ENCODE results near the gene SNX30.

Gene SNX30

GRCh38 chr9:112867275-112867991, 116.9 kb downstream of the SNX30 start:
- Histone ChIP-seq H3K79me2 (ENCODE audit: insufficient read depth, low read length) (no peaks in the 10 kb centered on the region), H3F3A (ENCODE audit: insufficient read depth, low read length) (no peaks in the 10 kb centered on the region), H3K36me3 (ENCODE audit: insufficient read depth, low read length) (peaks cover 20% of the 10 kb centered on the region; the same call in 1 of the 2 replicates), H3K27me3 (ENCODE audit: insufficient read depth, low read length) (no peaks in the 10 kb centered on the region), H3K4me2 (ENCODE audit: low read length) (no peak overlapping the region), H3K4me3 (ENCODE audit: low read depth, low read length, poor library complexity, severe bottlenecking) (no peak overlapping the region), H4K20me1 (ENCODE audit: insufficient read depth, low read length) (no peaks in the 10 kb centered on the region), H3K4me1 (ENCODE audit: insufficient read depth, low read length, severe bottlenecking) (peaks cover 11% of the 10 kb centered on the region), H3K27ac (ENCODE audit: low read depth, low read length, poor library complexity, severe bottlenecking) (peak overlapping the region; percentile 15), H3K9me2 (ENCODE audit: low read depth, low read length) (no peaks in the 10 kb centered on the region), H3K9me3 (ENCODE audit: low read length) (no peaks in the 10 kb centered on the region), H2AFZ (ENCODE audit: low read length) (no peak overlapping the region), H3K9ac (ENCODE audit: low read length) (no peak overlapping the region)
- TF ChIP-seq, protein P1, sequence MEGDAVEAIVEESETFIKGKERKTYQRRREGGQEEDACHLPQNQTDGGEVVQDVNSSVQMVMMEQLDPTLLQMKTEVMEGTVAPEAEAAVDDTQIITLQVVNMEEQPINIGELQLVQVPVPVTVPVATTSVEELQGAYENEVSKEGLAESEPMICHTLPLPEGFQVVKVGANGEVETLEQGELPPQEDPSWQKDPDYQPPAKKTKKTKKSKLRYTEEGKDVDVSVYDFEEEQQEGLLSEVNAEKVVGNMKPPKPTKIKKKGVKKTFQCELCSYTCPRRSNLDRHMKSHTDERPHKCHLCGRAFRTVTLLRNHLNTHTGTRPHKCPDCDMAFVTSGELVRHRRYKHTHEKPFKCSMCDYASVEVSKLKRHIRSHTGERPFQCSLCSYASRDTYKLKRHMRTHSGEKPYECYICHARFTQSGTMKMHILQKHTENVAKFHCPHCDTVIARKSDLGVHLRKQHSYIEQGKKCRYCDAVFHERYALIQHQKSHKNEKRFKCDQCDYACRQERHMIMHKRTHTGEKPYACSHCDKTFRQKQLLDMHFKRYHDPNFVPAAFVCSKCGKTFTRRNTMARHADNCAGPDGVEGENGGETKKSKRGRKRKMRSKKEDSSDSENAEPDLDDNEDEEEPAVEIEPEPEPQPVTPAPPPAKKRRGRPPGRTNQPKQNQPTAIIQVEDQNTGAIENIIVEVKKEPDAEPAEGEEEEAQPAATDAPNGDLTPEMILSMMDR (IDR thresholded peaks at IDR 0.05; ENCODE audit: low read length), result no peak
- TF ChIP-seq EZH2 (IDR thresholded peaks at IDR 0.05; ENCODE audit: borderline replicate concordance, low read length), result no peak

DNA sequence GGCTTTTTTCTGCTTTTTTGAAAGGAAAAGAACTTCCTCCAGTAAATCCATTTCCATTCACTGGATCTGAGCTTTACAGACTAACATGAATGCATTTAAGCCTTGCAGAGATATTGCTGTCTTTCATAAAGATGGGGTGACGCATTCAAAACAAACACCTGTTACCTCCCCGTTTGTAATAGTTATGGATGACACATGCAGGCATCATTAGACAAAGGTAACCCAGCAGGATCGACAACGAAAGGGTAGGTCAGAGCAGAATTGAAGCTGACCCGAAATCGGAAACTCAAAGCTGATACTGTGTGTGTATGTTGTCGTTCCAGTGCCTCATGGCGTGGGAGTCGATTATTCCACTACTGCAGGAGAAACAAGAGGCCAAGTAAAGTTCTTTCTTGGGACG, 117.9 kb downstream of the SNX30 start:
- H3K9me2 ChIP-seq (ENCODE audit: low read depth, low read length), result no peaks in the 10 kb centered on the region
- H3K27ac ChIP-seq (ENCODE audit: low read depth, low read length, poor library complexity, severe bottlenecking), result peak overlapping the region; percentile 19
- H2AFZ ChIP-seq (ENCODE audit: low read length), result no peak overlapping the region
- H3K4me1 ChIP-seq (ENCODE audit: insufficient read depth, low read length, severe bottlenecking), result peaks cover 1% of the 10 kb centered on the region
- H4K20me1 ChIP-seq (ENCODE audit: insufficient read depth, low read length), result no peaks in the 10 kb centered on the region
- no peaks in the 10 kb centered on the region for H3K79me2 ChIP-seq (ENCODE audit: insufficient read depth, low read length)
- H3K9ac ChIP-seq (ENCODE audit: low read length), result no peak overlapping the region
- H3K27me3 ChIP-seq (ENCODE audit: insufficient read depth, low read length), result no peaks in the 10 kb centered on the region
- no peak overlapping the region for H3K4me2 ChIP-seq (ENCODE audit: low read length)
- H3K36me3 ChIP-seq (ENCODE audit: insufficient read depth, low read length), result peaks cover 20% of the 10 kb centered on the region; the same call in 1 of the 2 replicates
- no peaks in the 10 kb centered on the region for H3K9me3 ChIP-seq (ENCODE audit: low read length)
- no peak overlapping the region for H3K4me3 ChIP-seq (ENCODE audit: low read depth, low read length, poor library complexity, severe bottlenecking)
- TF ChIP-seq, protein P1 (IDR thresholded peaks at IDR 0.05; ENCODE audit: low read length), result no peak
- TF ChIP-seq EZH2 (IDR thresholded peaks at IDR 0.05; ENCODE audit: borderline replicate concordance, low read length), result no peak
- no peaks in the 10 kb centered on the region for H3F3A ChIP-seq (ENCODE audit: insufficient read depth, low read length)

DNA sequence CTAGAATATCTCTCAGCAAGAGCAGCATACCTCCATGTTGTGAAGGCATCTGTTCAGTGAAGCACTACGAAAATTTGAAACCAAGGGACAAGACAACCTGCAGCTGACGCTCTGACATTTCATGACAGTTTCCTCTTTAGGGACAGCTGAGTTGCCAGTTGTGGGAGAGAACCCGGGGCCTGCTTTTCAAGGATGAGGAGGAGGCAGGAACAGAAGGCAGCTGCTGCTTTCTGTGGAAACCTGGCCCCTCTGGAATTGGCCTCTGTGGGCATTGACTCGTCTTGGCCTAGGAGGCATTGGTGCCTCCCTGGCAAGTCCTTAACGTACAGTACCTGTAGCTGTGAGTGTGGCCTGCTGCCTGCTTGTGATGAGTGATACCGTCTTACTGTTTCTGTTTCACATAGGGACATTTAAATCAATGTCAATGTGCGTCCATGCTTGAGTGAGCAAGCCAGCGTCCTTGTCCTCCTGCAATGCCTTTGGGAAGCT, 118.5 kb downstream of the SNX30 start:
- Histone ChIP-seq H3K4me3 (ENCODE audit: low read depth, low read length, poor library complexity, severe bottlenecking) (no peak overlapping the region), H3K36me3 (ENCODE audit: insufficient read depth, low read length) (peaks cover 18% of the 10 kb centered on the region; the same call in 1 of the 2 replicates), H4K20me1 (ENCODE audit: insufficient read depth, low read length) (no peaks in the 10 kb centered on the region), H3F3A (ENCODE audit: insufficient read depth, low read length) (no peaks in the 10 kb centered on the region), H3K4me2 (ENCODE audit: low read length) (no peak overlapping the region), H3K27me3 (ENCODE audit: insufficient read depth, low read length) (no peaks in the 10 kb centered on the region), H3K9me2 (ENCODE audit: low read depth, low read length) (no peaks in the 10 kb centered on the region), H3K9me3 (ENCODE audit: low read length) (no peaks in the 10 kb centered on the region), H2AFZ (ENCODE audit: low read length) (no peak overlapping the region), H3K4me1 (ENCODE audit: insufficient read depth, low read length, severe bottlenecking) (no peaks in the 10 kb centered on the region), H3K27ac (ENCODE audit: low read depth, low read length, poor library complexity, severe bottlenecking) (peak overlapping the region; percentile 19), H3K79me2 (ENCODE audit: insufficient read depth, low read length) (no peaks in the 10 kb centered on the region), H3K9ac (ENCODE audit: low read length) (no peak overlapping the region)
- TF ChIP-seq, protein P1 (IDR thresholded peaks at IDR 0.05; ENCODE audit: low read length), result no peak
- no peak for TF ChIP-seq EZH2 (IDR thresholded peaks at IDR 0.05; ENCODE audit: borderline replicate concordance, low read length)
